ENCODE data around the gene RBMS1.

The RBMS1 gene

DNA sequence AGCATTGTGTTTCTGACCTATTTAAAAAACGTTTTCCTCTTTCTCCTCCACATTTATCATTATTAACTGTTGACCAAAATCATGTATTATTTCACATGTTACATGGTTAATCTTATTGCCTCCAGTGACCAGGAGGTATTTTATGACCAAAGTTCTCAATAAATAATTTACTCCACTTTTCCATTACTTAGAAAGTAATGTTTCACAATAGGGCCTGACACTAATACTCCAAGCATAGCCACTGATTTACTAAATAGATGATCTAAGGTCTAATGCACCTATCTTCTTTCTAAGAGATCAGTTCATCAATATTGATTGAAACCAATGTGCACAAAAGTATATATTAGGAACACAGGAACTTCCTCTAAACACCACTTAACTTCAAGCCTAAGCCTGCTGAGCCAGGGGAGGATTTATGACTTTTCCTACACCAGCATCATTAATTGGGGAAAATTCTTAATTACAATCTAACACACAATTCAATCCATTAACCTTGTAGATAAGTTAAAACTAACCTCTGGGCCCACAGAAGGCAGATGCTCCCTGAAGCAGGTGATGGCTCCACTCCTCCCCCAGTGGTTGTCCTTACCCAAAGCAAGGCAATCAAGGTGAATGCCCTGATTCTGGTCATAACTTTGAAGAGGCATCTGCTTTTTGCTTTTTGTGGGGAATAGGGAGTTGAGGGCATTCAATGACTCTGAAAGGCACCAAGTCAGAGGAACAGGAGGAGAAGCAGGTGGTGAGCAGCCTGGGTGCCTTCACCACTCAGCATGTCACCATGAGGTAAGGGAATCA lies 33.9 kb downstream of the RBMS1 start:
- Histone ChIP-seq H3K36me3 (ENCODE audit: insufficient read depth, low read length) (no peaks in the 10 kb centered on the region), H3K27me3 (ENCODE audit: insufficient read depth, low read length, poor library complexity, severe bottlenecking) (no peaks in the 10 kb centered on the region), H3K9me2 (replicated peaks; ENCODE audit: low read depth, low read length) (no peaks in the 10 kb centered on the region), H3K79me2 (ENCODE audit: insufficient read depth, low read length) (peaks cover 19% of the 10 kb centered on the region), H3K4me3 (ENCODE audit: low read length, poor library complexity, severe bottlenecking) (no peak overlapping the region), H3K4me1 (ENCODE audit: insufficient read depth, low read length, poor library complexity, severe bottlenecking) (peaks cover 7% of the 10 kb centered on the region), H4K20me1 (ENCODE audit: insufficient read depth, low read length, poor library complexity, severe bottlenecking) (no peaks in the 10 kb centered on the region), H3F3A (ENCODE audit: low read depth) (no peaks in the 10 kb centered on the region; the same call in 1 of the 2 replicates), H3K4me2 (ENCODE audit: low read depth, low read length, poor library complexity, severe bottlenecking) (no peak overlapping the region), H2AFZ (ENCODE audit: low read length) (no peak overlapping the region), H3K9ac (ENCODE audit: low read depth, low read length, poor library complexity, severe bottlenecking) (no peak overlapping the region), H3K9me3 (ENCODE audit: insufficient read depth, low read depth, low read length) (no peaks in the 10 kb centered on the region)
- TF ChIP-seq, protein P1, sequence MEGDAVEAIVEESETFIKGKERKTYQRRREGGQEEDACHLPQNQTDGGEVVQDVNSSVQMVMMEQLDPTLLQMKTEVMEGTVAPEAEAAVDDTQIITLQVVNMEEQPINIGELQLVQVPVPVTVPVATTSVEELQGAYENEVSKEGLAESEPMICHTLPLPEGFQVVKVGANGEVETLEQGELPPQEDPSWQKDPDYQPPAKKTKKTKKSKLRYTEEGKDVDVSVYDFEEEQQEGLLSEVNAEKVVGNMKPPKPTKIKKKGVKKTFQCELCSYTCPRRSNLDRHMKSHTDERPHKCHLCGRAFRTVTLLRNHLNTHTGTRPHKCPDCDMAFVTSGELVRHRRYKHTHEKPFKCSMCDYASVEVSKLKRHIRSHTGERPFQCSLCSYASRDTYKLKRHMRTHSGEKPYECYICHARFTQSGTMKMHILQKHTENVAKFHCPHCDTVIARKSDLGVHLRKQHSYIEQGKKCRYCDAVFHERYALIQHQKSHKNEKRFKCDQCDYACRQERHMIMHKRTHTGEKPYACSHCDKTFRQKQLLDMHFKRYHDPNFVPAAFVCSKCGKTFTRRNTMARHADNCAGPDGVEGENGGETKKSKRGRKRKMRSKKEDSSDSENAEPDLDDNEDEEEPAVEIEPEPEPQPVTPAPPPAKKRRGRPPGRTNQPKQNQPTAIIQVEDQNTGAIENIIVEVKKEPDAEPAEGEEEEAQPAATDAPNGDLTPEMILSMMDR (conservative IDR thresholded peaks at IDR 0.05; ENCODE audit: low read length) = peak; percentile 21; the same call in 1 of the 2 replicates
- no peak for TF ChIP-seq EZH2phosphoT487 (IDR thresholded peaks at IDR 0.05; ENCODE audit: borderline replicate concordance)

DNA sequence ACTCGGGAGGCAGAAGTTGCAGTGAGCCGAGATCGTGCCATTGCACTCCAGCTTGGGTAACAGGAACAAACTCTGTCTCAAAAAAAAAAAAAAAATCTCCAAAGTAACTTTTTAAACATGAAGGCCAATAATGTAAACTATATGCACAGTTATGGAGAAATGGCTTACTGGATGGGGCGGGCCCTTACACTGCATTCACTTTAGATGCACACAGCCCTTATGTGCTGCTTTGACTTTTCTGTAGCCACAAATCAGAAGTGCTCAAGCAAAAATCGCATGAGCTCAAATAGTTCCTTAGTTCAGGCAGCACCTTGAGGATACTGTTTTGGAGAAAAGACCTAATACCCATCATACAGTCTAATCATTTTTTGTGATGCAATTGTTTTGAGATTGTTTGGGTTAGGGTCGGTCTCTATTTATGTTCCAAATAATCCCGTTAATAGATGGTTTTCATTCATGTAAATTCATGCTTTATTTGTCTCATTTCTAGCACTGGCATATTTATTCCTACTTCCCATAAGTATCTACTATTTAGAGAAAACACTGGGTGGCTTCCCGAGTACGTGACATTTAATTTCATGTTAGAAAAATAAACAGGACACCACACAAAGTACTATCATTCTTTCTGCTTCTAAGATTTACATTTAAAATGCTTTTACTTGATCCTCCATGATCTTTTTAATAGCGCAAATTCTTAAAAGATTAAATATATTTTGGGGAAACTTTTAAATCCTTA lies 34.7 kb downstream of the RBMS1 start:
- Histone ChIP-seq H3K4me3 (ENCODE audit: low read length, poor library complexity, severe bottlenecking) (no peak overlapping the region), H3K79me2 (ENCODE audit: insufficient read depth, low read length) (peaks cover 23% of the 10 kb centered on the region), H3K9me2 (replicated peaks; ENCODE audit: low read depth, low read length) (no peaks in the 10 kb centered on the region), H4K20me1 (ENCODE audit: insufficient read depth, low read length, poor library complexity, severe bottlenecking) (no peaks in the 10 kb centered on the region), H3K36me3 (ENCODE audit: insufficient read depth, low read length) (no peaks in the 10 kb centered on the region), H3K4me1 (ENCODE audit: insufficient read depth, low read length, poor library complexity, severe bottlenecking) (peaks cover 15% of the 10 kb centered on the region), H3K27me3 (ENCODE audit: insufficient read depth, low read length, poor library complexity, severe bottlenecking) (no peaks in the 10 kb centered on the region), H2AFZ (ENCODE audit: low read length) (no peak overlapping the region), H3F3A (ENCODE audit: low read depth) (no peaks in the 10 kb centered on the region; the same call in 1 of the 2 replicates), H3K9ac (ENCODE audit: low read depth, low read length, poor library complexity, severe bottlenecking) (no peak overlapping the region), H3K9me3 (ENCODE audit: insufficient read depth, low read depth, low read length) (no peaks in the 10 kb centered on the region), H3K4me2 (ENCODE audit: low read depth, low read length, poor library complexity, severe bottlenecking) (no peak overlapping the region)
- TF ChIP-seq, protein P1 (conservative IDR thresholded peaks at IDR 0.05; ENCODE audit: low read length) = no peak
- no peak for TF ChIP-seq EZH2phosphoT487 (IDR thresholded peaks at IDR 0.05; ENCODE audit: borderline replicate concordance)

DNA sequence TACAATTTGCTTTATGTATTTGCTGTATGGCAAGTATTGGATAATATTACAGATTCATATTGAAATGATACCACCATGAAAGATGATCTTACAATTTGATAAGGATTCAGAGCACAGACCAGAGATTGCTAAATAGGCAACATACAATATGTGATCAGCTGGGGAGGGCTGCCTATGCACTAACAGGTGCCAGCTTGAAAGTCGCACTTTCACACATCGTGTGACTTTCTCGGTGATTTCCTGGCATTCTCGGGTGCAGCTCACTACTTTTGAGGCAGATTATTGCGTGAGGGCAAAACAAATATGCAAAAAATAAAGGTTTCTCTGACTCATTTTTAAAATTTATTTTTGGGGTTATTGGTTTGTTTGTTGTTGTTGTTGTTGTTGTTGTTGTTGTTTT lies 36.0 kb downstream of the RBMS1 start:
- Histone ChIP-seq H3K9me3 (ENCODE audit: insufficient read depth, low read depth, low read length) (no peaks in the 10 kb centered on the region), H4K20me1 (ENCODE audit: insufficient read depth, low read length, poor library complexity, severe bottlenecking) (no peaks in the 10 kb centered on the region), H3K9ac (ENCODE audit: low read depth, low read length, poor library complexity, severe bottlenecking) (no peak overlapping the region), H3K27me3 (ENCODE audit: insufficient read depth, low read length, poor library complexity, severe bottlenecking) (no peaks in the 10 kb centered on the region), H3F3A (ENCODE audit: low read depth) (no peaks in the 10 kb centered on the region; the same call in 1 of the 2 replicates), H3K9me2 (replicated peaks; ENCODE audit: low read depth, low read length) (no peaks in the 10 kb centered on the region), H3K36me3 (ENCODE audit: insufficient read depth, low read length) (no peaks in the 10 kb centered on the region), H3K4me1 (ENCODE audit: insufficient read depth, low read length, poor library complexity, severe bottlenecking) (peaks cover 22% of the 10 kb centered on the region), H3K79me2 (ENCODE audit: insufficient read depth, low read length) (peaks cover 19% of the 10 kb centered on the region), H2AFZ (ENCODE audit: low read length) (no peak overlapping the region), H3K4me3 (ENCODE audit: low read length, poor library complexity, severe bottlenecking) (no peak overlapping the region), H3K4me2 (ENCODE audit: low read depth, low read length, poor library complexity, severe bottlenecking) (no peak overlapping the region)
- TF ChIP-seq EZH2phosphoT487 (IDR thresholded peaks at IDR 0.05; ENCODE audit: borderline replicate concordance) = no peak
- TF ChIP-seq, protein P1 (conservative IDR thresholded peaks at IDR 0.05; ENCODE audit: low read length) = no peak
